ENCODE results near the gene STEAP2. TPM values are rescaled to one million over a fixed set of nuclear protein-coding genes. Genes with fewer than 3 reads are reported as not detected.
"Not testable (repeated sequence)": the region's sequence is repeated elsewhere in the genome, so short reads cannot be mapped to it uniquely, and the experiment has no call there.

STEAP2 gene
- total RNA-seq, 4 donors from 2014 or later: 10.9 to 84.7 (median 37.5) TPM

DNA sequence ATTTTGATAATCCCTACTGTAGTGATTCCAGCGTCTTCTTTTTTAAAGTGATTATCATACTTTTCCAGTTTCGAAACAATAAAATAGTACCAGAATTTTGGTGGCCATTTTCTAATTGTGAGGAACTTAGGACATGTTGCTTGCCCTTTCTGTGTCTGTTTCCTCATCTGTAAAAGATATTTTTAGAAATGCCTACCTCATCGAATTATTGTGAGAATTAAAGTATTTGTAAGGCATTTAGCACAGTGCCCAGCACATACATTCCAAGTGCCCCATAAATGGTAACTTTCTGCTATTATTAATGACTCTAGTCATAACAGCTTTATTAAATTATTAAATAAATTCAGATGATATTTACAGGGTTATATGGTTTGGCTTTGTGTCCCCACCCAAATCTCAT, 37.2 kb downstream of the STEAP2 start:
- no peak for TF ChIP-seq CTCF (IDR thresholded peaks at IDR 0.05)
- ATAC-seq (ENCODE audit: low FRiP score): no peak
- no peak for DNase-seq (ENCODE audit: low spot score)

GRCh38 chr7:90250601-90251303, 39.2 kb downstream of the STEAP2 start:
- ATAC-seq (ENCODE audit: low FRiP score) (peak; percentile 75), DNase-seq (ENCODE audit: low spot score) (no peak)
- TF ChIP-seq CTCF (IDR thresholded peaks at IDR 0.05): no peak

- DNase-seq (ENCODE audit: low spot score) (no peak), ATAC-seq (ENCODE audit: low FRiP score) (no peak)
- TF ChIP-seq CTCF (IDR thresholded peaks at IDR 0.05): no peak
These were observed 39.7 kb downstream of the STEAP2 start for GRCh38 chr7:90251304-90251635.

DNA sequence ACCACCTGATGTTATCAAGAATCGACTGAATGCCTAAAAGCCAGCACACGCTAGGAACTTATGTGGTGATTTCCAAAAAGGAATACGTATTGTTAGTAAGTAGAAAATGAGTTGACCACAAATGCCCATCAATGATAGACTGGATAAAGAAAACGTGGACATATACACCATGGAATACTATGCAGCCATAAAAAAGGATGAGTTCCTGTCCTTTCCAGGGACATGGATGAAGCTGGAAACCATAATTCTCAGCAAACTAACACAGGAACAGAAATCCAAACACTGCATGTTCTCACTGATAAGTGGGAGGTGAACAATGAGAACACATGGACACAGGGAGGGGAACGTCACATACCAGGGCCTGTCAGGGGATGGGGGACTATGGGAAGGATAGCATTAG, 44.5 kb downstream of the STEAP2 start:
- DNase-seq (ENCODE audit: low spot score); ATAC-seq (ENCODE audit: low FRiP score): not testable (repeated sequence)

GRCh38 chr7:90256778-90257177, 45.2 kb downstream of the STEAP2 start:
- ATAC-seq (ENCODE audit: low FRiP score): no peak

GRCh38 chr7:90261441-90261840, 49.9 kb downstream of the STEAP2 start:
- no peak for TF ChIP-seq CTCF (IDR thresholded peaks at IDR 0.05)
- ATAC-seq (ENCODE audit: low FRiP score): no peak

More at GRCh38 chr7:90256778-90257177, 45.2 kb downstream of the STEAP2 start:
- no peak for DNase-seq (ENCODE audit: low spot score)
- TF ChIP-seq CTCF (IDR thresholded peaks at IDR 0.05): no peak

GRCh38 chr7:90262438-90262837, 50.9 kb downstream of the STEAP2 start:
- ATAC-seq (ENCODE audit: low FRiP score) (no peak), DNase-seq (ENCODE audit: low spot score) (no peak)
- no peak for TF ChIP-seq CTCF (IDR thresholded peaks at IDR 0.05)

More at GRCh38 chr7:90261441-90261840, 49.9 kb downstream of the STEAP2 start:
- DNase-seq (ENCODE audit: low spot score): no peak
